ENCODE results near the gene ZCCHC24. TPM values are rescaled to one million over a fixed set of nuclear protein-coding genes. Genes with fewer than 3 reads are reported as not detected.

The ZCCHC24 gene
- total RNA-seq: 100 to 1,000 TPM; 113 to 125 TPM
- long read RNA-seq, donor 1, full-length matches to known transcripts: 22 of 85 reads
- long read RNA-seq, donor 1, partial matches to known transcripts: 2 of 85 reads
- long read RNA-seq, donor 1, other reads (novel, unspliced or antisense): 61 of 85 reads
- long read RNA-seq, donor 2, full-length matches to known transcripts: 3 of 111 reads
- long read RNA-seq, donor 2, partial matches to known transcripts: 0 of 111 reads
- long read RNA-seq, donor 2, other reads (novel, unspliced or antisense): 108 of 111 reads

GRCh38 chr10:79445161-79445976 is at the start of gene ZCCHC24:
TSS of gene ZCCHC24 (minus strand) at chr10:79445624. CDS start at chr10:79445440, 184 bp downstream.
- intact Hi-C loops (cut with DNase I): loop anchor here in 1 of 2 donors (5.0 kb wide), 1 partner anchor 1228 kb away; no protein-coding TSS in a partner anchor
- peak; percentile 100 for DNase-seq (ENCODE audit: low spot score)

GRCh38 chr10:79493806-79494205 is 48.4 kb upstream of the ZCCHC24 start:
- no peak for DNase-seq (ENCODE audit: low spot score)
- intact Hi-C loops (cut with DNase I): no loop called here

- intact Hi-C loops (cut with DNase I): no loop called here
- DNase-seq (ENCODE audit: low spot score): no peak
Observed at GRCh38 chr10:79492839-79493238, 47.4 kb upstream of the ZCCHC24 start.

- DNase-seq (ENCODE audit: low spot score): no peak
- intact Hi-C loops (cut with DNase I): no loop called here
Observed at GRCh38 chr10:79492256-79492655, 46.8 kb upstream of the ZCCHC24 start.

- intact Hi-C loops (cut with DNase I): no loop called here
- peak; percentile 49 for DNase-seq (ENCODE audit: low spot score)
Observed at GRCh38 chr10:79491143-79491835, 45.9 kb upstream of the ZCCHC24 start.

- DNase-seq (ENCODE audit: low spot score): peak; percentile 66
- intact Hi-C loops (cut with DNase I): no loop called here
Observed at GRCh38 chr10:79490400-79491142, 45.1 kb upstream of the ZCCHC24 start.

- intact Hi-C loops (cut with DNase I): no loop called here
- peak; percentile 10 for DNase-seq (ENCODE audit: low spot score)
Observed at GRCh38 chr10:79488870-79489269, 43.4 kb upstream of the ZCCHC24 start.

- peak; percentile 93 for DNase-seq (ENCODE audit: low spot score)
- intact Hi-C loops (cut with DNase I): no loop called here
Observed at GRCh38 chr10:79488336-79488735, 42.9 kb upstream of the ZCCHC24 start.

- intact Hi-C loops (cut with DNase I): no loop called here
- DNase-seq (ENCODE audit: low spot score): peak; percentile 84
Observed at GRCh38 chr10:79487296-79488194, 42.1 kb upstream of the ZCCHC24 start.

GRCh38 chr10:79484476-79484875 is 39.1 kb upstream of the ZCCHC24 start:
- peak; percentile 29 for DNase-seq (ENCODE audit: low spot score)

GRCh38 chr10:79483948-79484347 is 38.5 kb upstream of the ZCCHC24 start:
- intact Hi-C loops (cut with DNase I): no loop called here
- peak; percentile 89 for DNase-seq (ENCODE audit: low spot score)

More at GRCh38 chr10:79484476-79484875, 39.1 kb upstream of the ZCCHC24 start:
- intact Hi-C loops (cut with DNase I): no loop called here

GRCh38 chr10:79483299-79483698 is 37.9 kb upstream of the ZCCHC24 start:
- intact Hi-C loops (cut with DNase I): no loop called here
- no peak for DNase-seq (ENCODE audit: low spot score)

GRCh38 chr10:79482741-79483140 is 37.3 kb upstream of the ZCCHC24 start:
- intact Hi-C loops (cut with DNase I): no loop called here

GRCh38 chr10:79482304-79482703 is 36.9 kb upstream of the ZCCHC24 start:
- DNase-seq (ENCODE audit: low spot score): no peak
- intact Hi-C loops (cut with DNase I): no loop called here

More at GRCh38 chr10:79482741-79483140, 37.3 kb upstream of the ZCCHC24 start:
- DNase-seq (ENCODE audit: low spot score): peak; percentile 11

- intact Hi-C loops (cut with DNase I): no loop called here
- no peak for DNase-seq (ENCODE audit: low spot score)
Observed at GRCh38 chr10:79479283-79479909, 34.0 kb upstream of the ZCCHC24 start.

GRCh38 chr10:79477456-79477855 is 32.0 kb upstream of the ZCCHC24 start:
- intact Hi-C loops (cut with DNase I): no loop called here
- DNase-seq (ENCODE audit: low spot score): no peak

- intact Hi-C loops (cut with DNase I): no loop called here
Observed at GRCh38 chr10:79476645-79477044, 31.2 kb upstream of the ZCCHC24 start.

GRCh38 chr10:79475877-79476276 is 30.5 kb upstream of the ZCCHC24 start:
- DNase-seq (ENCODE audit: low spot score): no peak
- intact Hi-C loops (cut with DNase I): no loop called here

More at GRCh38 chr10:79476645-79477044, 31.2 kb upstream of the ZCCHC24 start:
- no peak for DNase-seq (ENCODE audit: low spot score)

All from posterior vena cava (tissue), 2 donors.